Heart left ventricle (tissue), 16 donors: ENCODE data around the gene GRIN2C. TPM values are rescaled to one million over a fixed set of nuclear protein-coding genes. Genes with fewer than 3 reads are reported as not detected.
A peak's percentile ranks its signal among the peaks of the same experiment; 100 is the strongest.

Experiments
- ATAC-seq, 4 donors: fragments of 200-7000 bp; cut with Tn5 transposase; one replicate each; pipeline ENCODE4 v1.9.1; 2020 to 2022; ENCODE audit warnings: moderate library complexity in 4 of 4, mild to moderate bottlenecking in 3 of 4, moderate number of reproducible peaks in 1 of 4
- DNase-seq, 5 donors: peaks; one replicate each; pipeline ENCODE4 v3.0.0-alpha.2; 2020
- H3K27ac ChIP-seq, 12 donors: fragments of 200-600 bp; sonication (generic) in 4 of 12; one replicate each; pipeline versions ENCODE4 v1.5.0 to v1.8.0; 2016 to 2022; ENCODE audit warnings: mild to moderate bottlenecking in 2 of 12
- H3K27me3 ChIP-seq, 9 donors: fragments of 200-600 bp; sonication (generic) in 2 of 9; one replicate each; pipeline versions ENCODE4 v1.5.1 to v1.8.0; 2016 to 2022; ENCODE audit warnings: mild to moderate bottlenecking in 3 of 9
- H3K36me3 ChIP-seq, 9 donors: fragments of 200-600 bp; sonication (generic) in 2 of 9; one replicate each; pipeline versions ENCODE4 v1.5.0 to v1.8.0; 2018 to 2022; ENCODE audit warnings: mild to moderate bottlenecking in 2 of 9
- H3K4me1 ChIP-seq, 12 donors: fragments of 200-600 bp; sonication (generic) in 4 of 12; one replicate each; pipeline versions ENCODE4 v1.5.0 to v1.8.0; 2016 to 2022; ENCODE audit warnings: mild to moderate bottlenecking in 3 of 12
- H3K4me3 ChIP-seq, 12 donors: fragments of 200-600 bp; sonication (generic) in 4 of 12; one replicate each; pipeline versions ENCODE4 v1.5.0 to v1.8.0; 2017 to 2022; ENCODE audit warnings: mild to moderate bottlenecking in 9 of 12, moderate library complexity in 4 of 12
- H3K9me3 ChIP-seq, 12 donors: fragments of 200-600 bp; sonication (generic) in 4 of 12; one replicate each; pipeline versions ENCODE4 v1.5.0 to v1.8.0; 2016 to 2022; ENCODE audit warnings: mild to moderate bottlenecking in 1 of 12
- POLR2A ChIP-seq, 2 donors: fragments of 450-650 bp; IDR thresholded peaks; one replicate each; pipeline ENCODE4 v1.6.1; 2017; ENCODE audit warnings: antibody characterized with exemption in 2 of 2, mild to moderate bottlenecking in 2 of 2, moderate library complexity in 2 of 2
- WGBS, 4 donors: extraction: QIAGEN DNeasy Blood & Tissue Kit in 2 of 4; methylation state at CpG; one replicate each; pipeline versions ENCODE4 v1.1.5 to v1.1.7; 2013 to 2018; 5-methylcytosine and 5-hydroxymethylcytosine counted together
- intact Hi-C, 10 donors: fragments of 100-400 bp; cut with DNase I; formaldehyde crosslinking; loops; one replicate each; pipeline versions ENCODE4 v1.11.1 to v1.14.2; 2022
- polyA plus RNA-seq, 2 donors: library from polyadenylated mRNA; stranded (reverse); fragments of 200-250 nt; gene quantifications; one replicate each; pipeline ENCODE4 v1.2.3, GENCODE V29; 2013
- total RNA-seq, 9 donors: library from RNA; depleted of rRNA in 2 of 9; stranded (reverse); fragments of >200 nt in 2 of 9; fragmentation: NEBNext Ultra II Directional in 3 of 9; extraction: Animal tissue kit (Norgen Biotek cat#: 25700) in 3 of 9; gene quantifications; one replicate each; pipeline versions ENCODE4 v1.1.0 to v1.2.4, GENCODE V29; 2016 to 2023
- TF ChIP-seq, protein P1 (sequence below), 12 donors: fragments of 200-600 bp; sonication (generic) in 4 of 12; IDR thresholded peaks; one replicate each; pipeline versions ENCODE4 v1.5.0 to v1.8.0; 2018 to 2022; ENCODE audit warnings: antibody characterized with exemption in 12 of 12, mild to moderate bottlenecking in 5 of 12
- donor health status: ischemic (EF 13 %, LVEDD 7.1; RV severe dilation, severe dysfunction).
- donor health status: healthy with polysubstance abuse.
- donor health status: DM: no; HTN: yes; CAD: no.
- donor health status: DM: no; HTN: no; CAD: no.
- donor health status: ischemic (EF 25% LVEDD 6.9; RV normal size, moderate dysfunction).
- donor health status: ischemic (EF 25% LVEDD 5.7; RV mildly dilated, moderate dysfunction).
- donor health status: healthy.
- donor health status: DM: yes; HTN: yes; CAD: no.
- donor health status: ischemic (EF 35%, LVEDD 5.7; RV mildly dilated, moderate dysfunction).
- donor health status: nonischemic (EF 11% LVEDD 7.7; RV severe dilation, severe dysfunction).
- donor health status: DM: yes; HTN: yes; CAD: no.
- donor health status: PGD.
- donor health status: ischemic (EF 29% LVEDD 5.4; RV normal size, mild dysfunction).
- donor health status: nonischemic (EF 23%, LVEDD 6.1; RV moderate dilation, normal function).

Gene GRIN2C
- total and polyA plus RNA-seq, 11 donors = 0.09 to 3.1 (median 0.40) TPM

DNA sequence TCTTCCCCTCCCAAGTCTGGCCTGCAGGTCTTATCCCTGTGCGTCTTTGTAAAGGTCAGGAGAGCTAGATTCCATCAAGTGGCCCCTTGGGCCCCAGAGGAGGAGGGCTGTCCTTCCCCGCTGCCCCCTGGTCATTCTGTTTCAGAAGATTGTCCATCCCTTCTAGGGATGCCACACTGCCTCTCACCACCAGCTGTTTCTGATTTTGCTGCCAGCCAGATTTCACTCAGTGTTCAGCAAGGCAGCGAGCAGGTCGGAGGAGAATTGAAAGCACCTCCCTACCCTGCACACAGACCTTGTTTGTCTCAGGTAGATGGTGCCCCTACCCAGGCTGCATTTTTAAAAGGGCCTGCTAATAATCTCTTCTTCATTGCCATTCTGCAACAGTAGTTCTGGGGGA is 61.9 kb downstream of the GRIN2C start:
- Histone ChIP-seq H3K27ac (no peak overlapping the region), H3K4me1 (no peaks in the 10 kb centered on the region), H3K4me3 (no peak overlapping the region), H3K27me3 (no peaks in the 10 kb centered on the region), H3K36me3 (peaks cover 0 to 90% (median 65%) of the 10 kb centered on the region in 9 donors), H3K9me3 (no peaks in the 10 kb centered on the region)
- intact Hi-C loops = loop anchor here in 1 of 10 donors (10.0 kb wide), 1 partner anchor 157 kb away; no protein-coding TSS in a partner anchor
- WGBS, 4 donors = 89 to 98% (median 94%) methylated on average over 4 of the region's 4 CpGs
- TF ChIP-seq, protein P1, sequence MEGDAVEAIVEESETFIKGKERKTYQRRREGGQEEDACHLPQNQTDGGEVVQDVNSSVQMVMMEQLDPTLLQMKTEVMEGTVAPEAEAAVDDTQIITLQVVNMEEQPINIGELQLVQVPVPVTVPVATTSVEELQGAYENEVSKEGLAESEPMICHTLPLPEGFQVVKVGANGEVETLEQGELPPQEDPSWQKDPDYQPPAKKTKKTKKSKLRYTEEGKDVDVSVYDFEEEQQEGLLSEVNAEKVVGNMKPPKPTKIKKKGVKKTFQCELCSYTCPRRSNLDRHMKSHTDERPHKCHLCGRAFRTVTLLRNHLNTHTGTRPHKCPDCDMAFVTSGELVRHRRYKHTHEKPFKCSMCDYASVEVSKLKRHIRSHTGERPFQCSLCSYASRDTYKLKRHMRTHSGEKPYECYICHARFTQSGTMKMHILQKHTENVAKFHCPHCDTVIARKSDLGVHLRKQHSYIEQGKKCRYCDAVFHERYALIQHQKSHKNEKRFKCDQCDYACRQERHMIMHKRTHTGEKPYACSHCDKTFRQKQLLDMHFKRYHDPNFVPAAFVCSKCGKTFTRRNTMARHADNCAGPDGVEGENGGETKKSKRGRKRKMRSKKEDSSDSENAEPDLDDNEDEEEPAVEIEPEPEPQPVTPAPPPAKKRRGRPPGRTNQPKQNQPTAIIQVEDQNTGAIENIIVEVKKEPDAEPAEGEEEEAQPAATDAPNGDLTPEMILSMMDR (IDR thresholded peaks at IDR 0.05) = no peak
- TF ChIP-seq POLR2A (IDR thresholded peaks at IDR 0.05) = no peak
- ATAC-seq (no peak), DNase-seq (no peak)

DNA sequence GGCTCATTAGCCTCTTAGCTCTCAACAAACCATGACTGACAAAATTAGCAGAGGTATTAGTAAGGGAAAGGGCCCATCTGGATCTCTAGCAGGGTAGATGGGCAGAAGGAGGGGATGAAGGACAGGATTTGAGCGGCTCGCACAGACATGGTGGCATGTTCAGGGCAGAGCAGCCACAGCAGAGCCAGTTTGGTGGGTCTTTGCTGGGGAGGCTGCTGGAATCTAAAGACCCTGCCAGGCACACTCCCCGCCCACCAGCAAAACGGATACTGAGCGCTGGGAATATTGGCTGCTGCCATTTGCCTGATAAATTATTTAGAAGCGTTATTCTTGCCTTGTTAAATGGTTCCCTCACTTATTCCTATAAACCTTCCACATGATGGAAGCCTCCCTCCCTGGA is 62.8 kb downstream of the GRIN2C start:
- H3K4me3 ChIP-seq = no peak overlapping the region
- ATAC-seq = no peak
- H3K27me3 ChIP-seq = no peaks in the 10 kb centered on the region
- intact Hi-C loops = loop anchor here in 2 of 10 donors (1.0 to 10.0 kb wide), 2 partner anchors 38 to 158 kb away; no protein-coding TSS in a partner anchor
- TF ChIP-seq, protein P1 (IDR thresholded peaks at IDR 0.05) = no peak
- no peak for TF ChIP-seq POLR2A (IDR thresholded peaks at IDR 0.05)
- DNase-seq = no peak
- no peaks in the 10 kb centered on the region for H3K4me1 ChIP-seq
- WGBS, 4 donors = 94 to 95% (median 95%) methylated on average over 6 of the region's 6 CpGs
- peaks cover 0 to 93% (median 65%) of the 10 kb centered on the region in 9 donors for H3K36me3 ChIP-seq
- H3K9me3 ChIP-seq = no peaks in the 10 kb centered on the region
- H3K27ac ChIP-seq = no peak overlapping the region

DNA sequence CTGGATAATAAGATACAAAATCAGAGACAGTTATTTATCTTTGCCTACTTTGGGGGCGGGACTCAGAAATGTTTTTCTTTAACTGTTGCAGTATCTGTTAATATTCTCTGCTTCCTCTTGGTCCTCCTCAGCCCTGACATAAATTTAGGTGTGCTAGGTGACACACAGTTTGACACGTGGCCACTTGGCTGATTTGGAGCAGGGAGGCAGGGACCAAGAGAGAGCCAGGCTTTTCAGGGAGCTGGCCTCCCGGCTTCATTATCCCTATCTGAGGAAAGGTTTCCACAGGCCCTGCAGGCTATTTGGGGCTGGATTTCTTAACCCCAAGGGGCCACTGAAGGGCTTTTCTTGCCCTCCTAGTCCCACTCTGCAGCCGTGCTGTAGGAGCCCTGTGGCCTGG is 63.5 kb downstream of the GRIN2C start:
- WGBS, 4 donors = 71 to 86% (median 78%) methylated on average over 4 of the region's 4 CpGs
- ATAC-seq (peak in 1 of 4 donors; percentile 41), DNase-seq (no peak)
- no peak overlapping the region for H3K4me3 ChIP-seq
- H3K4me1 ChIP-seq = peaks cover 0 to 5% (median 0%) of the 10 kb centered on the region in 12 donors
- H3K27me3 ChIP-seq = no peaks in the 10 kb centered on the region
- H3K36me3 ChIP-seq = peaks cover 0 to 88% (median 65%) of the 10 kb centered on the region in 9 donors
- H3K27ac ChIP-seq = no peak overlapping the region
- intact Hi-C loops = loop anchor here in 2 of 10 donors (1.0 to 10.0 kb wide), 2 partner anchors 39 to 159 kb away; no protein-coding TSS in a partner anchor
- TF ChIP-seq, protein P1 (IDR thresholded peaks at IDR 0.05) = no peak
- no peak for TF ChIP-seq POLR2A (IDR thresholded peaks at IDR 0.05)
- no peaks in the 10 kb centered on the region for H3K9me3 ChIP-seq

DNA sequence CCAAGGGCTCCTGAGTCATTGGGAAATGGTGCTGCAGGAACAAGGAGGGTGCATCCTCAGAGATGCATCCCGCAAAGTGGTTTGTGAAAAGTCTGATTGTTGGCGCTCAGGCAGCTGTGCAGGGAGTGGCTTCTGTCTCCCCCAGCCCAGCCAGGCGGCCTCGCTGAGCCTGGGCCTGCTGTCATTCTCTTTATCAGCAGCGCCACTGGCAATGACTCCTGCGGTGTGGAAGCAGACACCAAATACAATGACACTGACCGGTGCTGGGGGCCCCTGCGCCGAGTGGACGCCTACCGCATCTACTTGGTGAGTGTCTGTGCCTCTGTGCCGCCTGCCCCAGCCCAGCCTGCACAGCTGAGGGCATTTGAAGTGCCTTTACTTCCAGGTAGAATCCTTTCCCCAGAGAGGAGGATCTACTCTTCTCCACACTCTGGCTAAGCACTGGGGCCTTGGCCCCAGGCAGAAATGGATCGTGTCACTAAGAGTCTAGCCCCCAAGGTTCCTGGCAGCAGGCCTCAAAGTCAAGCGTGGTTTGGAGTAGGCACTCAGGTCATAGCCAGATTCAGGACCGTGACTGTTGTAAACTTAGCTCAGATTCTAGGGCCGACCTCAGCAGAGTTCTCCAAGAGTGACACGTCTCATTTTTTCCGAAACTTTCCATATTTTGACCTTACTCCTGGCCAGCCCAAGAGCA is 64.2 kb downstream of the GRIN2C start:
- 82 to 90% (median 86%) methylated on average over 7 to 18 of the region's 18 CpGs for WGBS, 4 donors
- Histone ChIP-seq H3K4me1 (peaks cover 0 to 12% (median 0%) of the 10 kb centered on the region in 12 donors), H3K27me3 (no peaks in the 10 kb centered on the region), H3K36me3 (peaks cover 0 to 83% (median 64%) of the 10 kb centered on the region in 9 donors), H3K4me3 (no peak overlapping the region), H3K27ac (no peak overlapping the region), H3K9me3 (no peaks in the 10 kb centered on the region)
- ATAC-seq (no peak), DNase-seq (no peak)
- intact Hi-C loops = loop anchor here in 2 of 10 donors (1.0 to 10.0 kb wide), 2 partner anchors 40 to 159 kb away; no protein-coding TSS in a partner anchor
- TF ChIP-seq POLR2A (IDR thresholded peaks at IDR 0.05) = no peak
- TF ChIP-seq, protein P1 (IDR thresholded peaks at IDR 0.05) = no peak
